PC-3 (cell line): Measurements from ENCODE around the gene PDE9A.

Experiments used
- EZH2phosphoT487 ChIP-seq: fragments of 300-600 bp; sonication (generic); IDR thresholded peaks from 2 replicates; pipeline ENCODE4 v1.6.1; 2018; ENCODE audit warnings: mild to moderate bottlenecking, antibody characterized with exemption, low read length, borderline replicate concordance
- TF ChIP-seq, protein P1 (sequence below): fragments of 300-600 bp; sonication (generic); conservative IDR thresholded peaks from 2 replicates; pipeline ENCODE4 v1.5.1; 2017; ENCODE audit warnings: antibody characterized with exemption, low read depth, mild to moderate bottlenecking, low read length

DNA sequence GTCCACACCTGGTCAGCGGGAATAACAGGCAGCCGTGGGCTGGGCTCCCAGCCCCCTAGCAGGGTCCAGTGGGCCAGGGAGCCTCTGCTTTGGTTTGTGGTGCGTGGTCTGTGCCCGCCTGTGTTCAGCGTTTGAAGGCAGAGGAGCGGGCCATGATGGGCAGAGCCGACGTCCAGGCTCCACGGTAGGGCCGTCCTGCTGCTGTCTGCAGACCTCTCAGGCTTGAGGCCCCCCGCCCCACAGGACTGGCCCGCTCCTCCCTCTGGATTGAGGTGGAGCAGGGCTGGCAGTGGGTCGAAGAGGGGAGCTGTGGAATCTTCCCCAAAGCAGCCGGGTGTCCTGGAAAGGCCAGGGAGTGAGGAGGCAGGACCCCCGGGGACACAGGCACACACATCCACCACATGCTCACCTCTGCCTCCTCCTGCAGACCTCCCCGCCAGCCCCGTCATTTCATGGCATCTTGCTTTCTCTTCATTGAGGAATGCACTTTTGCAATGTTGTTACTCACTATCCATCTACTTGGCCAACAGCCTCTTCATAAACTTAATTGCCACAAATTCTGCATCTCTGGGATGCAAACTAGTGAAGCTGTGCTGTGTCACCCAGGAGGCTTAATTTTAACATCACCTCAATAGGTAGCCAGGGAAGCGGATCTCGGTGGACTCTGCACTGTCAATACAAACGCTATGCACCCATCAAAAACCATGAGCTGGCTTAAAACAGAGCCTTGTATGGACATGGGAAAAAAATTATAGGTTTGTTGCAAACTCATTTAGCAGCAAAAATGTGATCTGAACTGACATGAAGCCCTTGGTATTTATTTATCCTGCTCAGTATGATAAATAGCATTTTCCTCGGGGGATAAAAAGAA, 85.9 kb downstream of the PDE9A start:
- TF ChIP-seq, protein P1, sequence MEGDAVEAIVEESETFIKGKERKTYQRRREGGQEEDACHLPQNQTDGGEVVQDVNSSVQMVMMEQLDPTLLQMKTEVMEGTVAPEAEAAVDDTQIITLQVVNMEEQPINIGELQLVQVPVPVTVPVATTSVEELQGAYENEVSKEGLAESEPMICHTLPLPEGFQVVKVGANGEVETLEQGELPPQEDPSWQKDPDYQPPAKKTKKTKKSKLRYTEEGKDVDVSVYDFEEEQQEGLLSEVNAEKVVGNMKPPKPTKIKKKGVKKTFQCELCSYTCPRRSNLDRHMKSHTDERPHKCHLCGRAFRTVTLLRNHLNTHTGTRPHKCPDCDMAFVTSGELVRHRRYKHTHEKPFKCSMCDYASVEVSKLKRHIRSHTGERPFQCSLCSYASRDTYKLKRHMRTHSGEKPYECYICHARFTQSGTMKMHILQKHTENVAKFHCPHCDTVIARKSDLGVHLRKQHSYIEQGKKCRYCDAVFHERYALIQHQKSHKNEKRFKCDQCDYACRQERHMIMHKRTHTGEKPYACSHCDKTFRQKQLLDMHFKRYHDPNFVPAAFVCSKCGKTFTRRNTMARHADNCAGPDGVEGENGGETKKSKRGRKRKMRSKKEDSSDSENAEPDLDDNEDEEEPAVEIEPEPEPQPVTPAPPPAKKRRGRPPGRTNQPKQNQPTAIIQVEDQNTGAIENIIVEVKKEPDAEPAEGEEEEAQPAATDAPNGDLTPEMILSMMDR: no peak
- no peak for TF ChIP-seq EZH2phosphoT487
